HG03565 (cell line): ENCODE measurements around the gene ARHGAP8.
"Not testable (repeated sequence)": the region's sequence is repeated elsewhere in the genome, so short reads cannot be mapped to it uniquely, and the experiment has no call there.

ENCODE experiments used
- ATAC-seq: cut with Tn5 transposase; IDR thresholded peaks from one replicate; pipeline ENCODE4 v1.9.1; 2021; ENCODE audit warnings: mild to moderate bottlenecking, moderate library complexity; ENCODE audit not compliant: unreplicated experiment

Gene ARHGAP8

DNA sequence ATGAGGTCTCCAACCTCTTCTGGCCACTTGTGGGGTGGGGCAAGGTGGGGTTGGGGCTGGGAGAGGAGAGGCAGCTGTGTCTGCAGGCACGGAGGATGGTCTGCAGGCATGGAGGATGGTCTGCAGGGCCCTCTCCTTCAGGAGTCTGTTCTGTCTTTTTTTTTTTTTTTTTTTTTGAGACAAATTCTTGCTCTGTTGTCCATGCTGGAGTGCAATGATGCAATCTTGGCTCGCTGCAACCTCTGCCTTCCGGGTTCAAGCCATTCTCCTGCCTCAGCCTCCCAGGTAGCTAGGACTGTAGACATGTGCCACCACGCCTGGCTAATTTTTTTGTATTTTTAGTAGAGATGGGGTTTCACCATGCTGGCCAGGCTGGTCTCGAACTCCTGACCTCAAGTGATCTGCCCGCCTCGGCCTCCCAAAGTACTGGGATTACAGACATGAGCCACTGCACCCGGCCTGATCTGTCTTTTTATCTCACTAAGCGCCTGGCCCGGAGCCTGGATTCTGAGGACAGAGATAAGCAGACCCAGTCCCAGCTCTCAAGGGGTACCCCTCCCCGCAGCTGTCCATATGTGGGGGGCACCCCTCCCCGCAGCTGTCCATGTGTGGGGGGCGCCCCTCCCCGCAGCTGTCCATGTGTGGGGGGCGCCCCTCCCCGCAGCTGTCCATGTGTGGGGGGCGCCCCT is 47.7 kb downstream of the ARHGAP8 start:
- ATAC-seq: not testable (repeated sequence)

DNA sequence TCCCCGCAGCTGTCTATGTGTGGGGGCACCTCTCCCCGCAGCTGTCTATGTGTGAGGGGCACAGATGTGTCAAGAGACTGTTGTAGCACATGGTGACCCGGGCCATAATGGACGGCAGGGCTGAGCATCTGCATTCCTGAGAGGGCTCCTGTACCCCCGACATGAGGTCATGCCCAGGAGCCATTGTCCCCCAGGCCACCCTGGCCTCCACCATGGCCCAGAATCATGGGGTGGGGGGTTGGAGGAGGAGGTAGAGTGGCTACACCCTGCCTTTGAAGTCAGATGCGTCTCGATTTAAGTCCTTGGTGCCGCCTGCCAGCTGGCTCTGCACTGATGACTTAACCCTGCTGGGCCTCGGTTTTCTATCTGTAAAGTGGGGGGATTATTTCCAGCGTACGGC is 49.1 kb downstream of the ARHGAP8 start:
- no peak for ATAC-seq

DNA sequence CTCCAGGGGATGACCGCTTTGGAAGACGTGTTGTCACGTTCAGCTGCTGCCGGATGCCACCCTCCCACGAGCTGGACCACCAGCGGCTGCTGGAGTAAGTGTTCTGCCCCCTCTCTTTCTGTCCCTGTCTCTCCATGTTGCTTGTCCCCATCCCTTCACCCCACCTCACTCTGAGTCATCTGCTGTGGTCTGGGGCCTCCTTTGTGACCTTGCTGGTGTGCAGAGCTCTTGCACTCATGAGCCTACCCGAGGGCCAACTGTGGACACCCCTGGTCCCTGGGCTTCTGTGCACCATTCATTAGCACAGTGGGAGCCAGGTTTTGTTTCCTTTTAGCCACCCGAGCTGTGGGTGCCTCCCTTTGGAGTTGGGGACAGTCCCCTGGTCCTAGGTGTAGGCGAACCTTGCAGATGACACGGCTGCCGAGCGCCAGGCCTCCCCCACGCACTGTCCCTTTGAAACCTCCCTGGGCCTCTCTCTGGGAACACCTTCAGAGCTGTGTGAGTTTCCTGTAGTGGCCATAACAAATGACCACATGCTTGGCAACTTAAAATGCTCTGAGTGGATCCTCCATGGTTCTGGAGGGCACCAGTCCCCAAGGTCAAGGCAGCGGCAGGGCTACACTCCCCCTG is 49.8 kb downstream of the ARHGAP8 start:
- no peak for ATAC-seq

DNA sequence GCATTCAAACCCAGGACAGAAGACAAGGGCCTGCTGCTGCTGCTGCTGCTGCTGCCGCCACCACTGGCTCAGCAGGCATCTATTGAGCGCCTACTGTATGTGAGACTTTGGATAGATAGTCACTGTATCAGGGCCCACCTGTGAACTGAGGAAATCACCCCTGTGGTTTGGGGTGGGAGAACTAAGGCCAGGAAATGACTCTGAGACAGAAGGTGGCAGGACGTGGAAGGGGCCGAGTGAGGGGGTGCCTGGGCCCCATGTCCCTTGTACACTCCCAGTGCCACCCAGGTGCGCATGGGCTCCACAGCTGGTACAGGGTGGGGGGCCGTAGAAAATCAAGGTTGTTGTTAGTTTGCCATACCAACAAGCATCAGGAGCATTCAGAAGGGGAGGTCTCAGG is 50.6 kb downstream of the ARHGAP8 start:
- no peak for ATAC-seq

DNA sequence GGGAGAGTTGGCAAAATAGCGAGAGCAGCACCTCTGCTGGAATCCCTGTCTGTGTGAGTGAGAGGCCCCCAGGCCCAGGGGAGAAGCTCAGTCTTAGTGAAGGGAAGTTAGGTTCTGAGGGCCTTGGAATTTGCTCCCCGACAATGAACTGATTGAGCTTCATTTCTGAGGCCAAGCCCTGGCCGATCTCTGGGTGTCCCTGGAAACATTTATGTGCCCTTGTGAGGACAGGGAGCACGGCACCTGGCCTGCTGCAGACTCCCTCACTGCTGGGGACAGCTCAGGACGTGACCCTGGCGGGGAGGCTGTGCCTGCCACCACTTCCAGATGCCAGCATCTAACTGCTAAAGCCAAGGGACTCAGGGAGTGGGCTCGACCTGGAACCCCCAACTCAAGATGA is 52.0 kb downstream of the ARHGAP8 start:
- ATAC-seq: no peak

DNA sequence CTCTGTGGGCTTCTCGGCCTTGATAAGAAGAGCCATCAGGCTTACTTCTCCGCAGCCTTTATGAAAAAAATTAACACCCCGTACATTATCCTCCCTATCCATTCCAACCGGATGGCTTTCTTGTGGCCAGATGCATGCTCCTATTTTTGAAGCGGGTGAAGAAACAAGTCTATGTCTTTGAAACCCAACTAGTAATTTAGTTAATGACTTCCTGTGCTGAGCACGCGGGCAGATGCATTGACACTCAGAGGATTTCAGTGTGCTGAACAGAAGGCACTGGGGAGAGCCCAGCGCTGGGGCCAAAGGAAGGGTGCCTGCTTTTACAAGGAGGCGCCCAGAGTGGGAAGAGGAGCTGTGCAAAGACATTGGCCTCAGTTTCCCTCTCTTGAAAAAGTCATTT is 53.3 kb downstream of the ARHGAP8 start:
- no peak for ATAC-seq

DNA sequence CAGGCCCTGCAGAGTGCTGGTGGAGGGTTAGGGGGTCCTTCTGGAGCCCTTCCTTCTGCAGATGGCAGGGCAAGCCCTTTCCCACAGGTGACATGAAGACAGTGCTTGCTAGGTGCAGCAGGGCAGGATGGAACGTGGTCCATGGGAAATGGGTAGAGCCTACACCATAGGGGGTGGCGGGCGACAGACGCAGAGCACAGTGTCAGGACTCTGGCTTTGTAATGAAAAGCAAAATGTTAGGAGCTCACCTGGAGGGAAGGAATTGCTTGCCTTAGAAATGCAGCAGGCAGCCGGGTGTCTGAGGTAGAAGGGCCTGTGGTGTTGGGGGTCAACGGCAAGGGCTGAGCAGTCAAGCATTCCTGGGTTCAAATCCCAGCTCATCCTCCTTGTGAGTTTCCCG is 54.9 kb downstream of the ARHGAP8 start:
- ATAC-seq: no peak

DNA sequence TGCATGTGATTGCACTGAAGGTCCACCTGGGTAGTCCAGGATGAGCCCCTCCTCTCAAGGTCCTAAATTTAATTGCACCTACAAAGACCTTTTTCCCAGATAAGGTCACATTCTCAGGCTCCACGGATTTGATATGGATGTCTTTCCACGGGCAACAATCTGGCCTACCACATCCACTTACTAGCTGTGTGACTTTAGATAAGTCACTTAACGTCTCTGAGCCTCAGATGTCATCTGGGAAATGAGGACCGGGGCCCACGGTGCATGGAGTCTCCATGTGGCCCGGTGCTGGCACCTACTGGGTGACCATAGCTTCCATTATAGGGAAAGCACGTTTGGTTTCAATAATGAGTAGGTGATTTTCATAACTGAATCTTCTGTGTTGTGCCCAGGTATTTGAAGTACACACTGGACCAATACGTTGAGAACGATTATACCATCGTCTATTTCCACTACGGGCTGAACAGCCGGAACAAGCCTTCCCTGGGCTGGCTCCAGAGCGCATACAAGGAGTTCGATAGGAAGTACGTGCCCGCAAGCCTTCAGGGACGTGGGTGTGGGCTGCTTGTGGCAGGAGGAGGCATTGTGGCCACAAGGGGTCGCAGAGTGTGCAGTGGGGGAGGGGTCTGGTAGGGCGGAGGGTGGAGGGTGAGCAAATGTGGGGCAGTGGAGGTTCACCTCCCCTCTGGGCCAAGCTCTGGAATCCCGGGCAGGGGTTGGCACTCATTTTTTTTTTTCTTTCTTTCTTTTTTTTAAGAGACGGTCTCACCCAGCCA is 55.7 kb downstream of the ARHGAP8 start:
- no peak for ATAC-seq

DNA sequence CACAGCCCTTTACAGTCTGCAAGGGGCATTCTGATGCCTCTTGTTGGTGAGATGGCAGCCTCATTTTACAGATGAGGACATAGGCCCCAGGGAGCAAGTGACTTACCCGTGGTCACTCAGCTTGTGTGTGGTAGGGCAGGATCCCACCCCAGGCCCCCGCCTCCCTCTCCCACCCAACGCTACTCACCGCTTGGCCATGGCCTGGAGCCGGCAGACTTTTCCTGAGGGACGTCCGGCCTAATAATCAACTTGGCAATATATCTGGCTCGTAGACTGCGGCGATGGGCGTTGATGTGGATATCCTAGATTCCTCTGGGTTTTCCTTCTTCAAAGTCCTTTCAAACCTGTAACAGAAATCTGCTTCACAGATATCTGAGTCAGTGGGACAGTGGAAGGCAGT is 57.1 kb downstream of the ARHGAP8 start:
- ATAC-seq: no peak

DNA sequence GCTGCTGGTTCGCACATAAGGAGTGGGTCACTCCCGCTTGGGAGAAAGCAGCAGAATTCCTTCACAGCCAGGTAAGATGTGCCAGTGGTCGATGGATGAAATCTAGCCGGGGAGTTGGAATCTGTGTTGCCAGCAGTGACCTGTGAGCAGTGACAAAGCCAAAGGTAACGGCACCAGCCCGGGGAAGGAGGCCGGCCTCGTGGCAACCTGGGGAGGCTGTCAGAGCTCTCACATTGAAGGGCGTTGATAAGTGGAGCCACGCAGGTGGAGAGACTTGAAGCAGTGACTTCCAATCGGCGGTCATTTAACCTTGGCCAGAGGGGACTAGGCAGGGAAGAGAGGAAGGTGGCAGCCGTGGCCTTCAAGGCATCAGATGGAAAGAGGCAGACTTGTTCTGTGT is 58.8 kb downstream of the ARHGAP8 start:
- ATAC-seq: no peak

DNA sequence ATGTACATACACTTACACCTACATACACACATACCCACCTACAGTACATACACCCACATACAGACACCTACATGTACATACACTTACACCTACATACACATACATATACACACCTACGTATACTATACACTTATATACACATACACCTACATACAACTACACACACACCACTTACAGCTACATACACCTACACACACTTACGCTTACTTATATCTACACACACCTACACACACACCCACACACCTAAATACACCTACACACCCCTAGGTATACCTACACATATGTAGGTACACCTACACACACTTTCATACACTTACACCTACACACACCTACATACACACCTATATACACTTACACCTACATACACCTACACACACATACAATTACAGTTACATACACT is 61.0 kb downstream of the ARHGAP8 start:
- ATAC-seq: no peak

DNA sequence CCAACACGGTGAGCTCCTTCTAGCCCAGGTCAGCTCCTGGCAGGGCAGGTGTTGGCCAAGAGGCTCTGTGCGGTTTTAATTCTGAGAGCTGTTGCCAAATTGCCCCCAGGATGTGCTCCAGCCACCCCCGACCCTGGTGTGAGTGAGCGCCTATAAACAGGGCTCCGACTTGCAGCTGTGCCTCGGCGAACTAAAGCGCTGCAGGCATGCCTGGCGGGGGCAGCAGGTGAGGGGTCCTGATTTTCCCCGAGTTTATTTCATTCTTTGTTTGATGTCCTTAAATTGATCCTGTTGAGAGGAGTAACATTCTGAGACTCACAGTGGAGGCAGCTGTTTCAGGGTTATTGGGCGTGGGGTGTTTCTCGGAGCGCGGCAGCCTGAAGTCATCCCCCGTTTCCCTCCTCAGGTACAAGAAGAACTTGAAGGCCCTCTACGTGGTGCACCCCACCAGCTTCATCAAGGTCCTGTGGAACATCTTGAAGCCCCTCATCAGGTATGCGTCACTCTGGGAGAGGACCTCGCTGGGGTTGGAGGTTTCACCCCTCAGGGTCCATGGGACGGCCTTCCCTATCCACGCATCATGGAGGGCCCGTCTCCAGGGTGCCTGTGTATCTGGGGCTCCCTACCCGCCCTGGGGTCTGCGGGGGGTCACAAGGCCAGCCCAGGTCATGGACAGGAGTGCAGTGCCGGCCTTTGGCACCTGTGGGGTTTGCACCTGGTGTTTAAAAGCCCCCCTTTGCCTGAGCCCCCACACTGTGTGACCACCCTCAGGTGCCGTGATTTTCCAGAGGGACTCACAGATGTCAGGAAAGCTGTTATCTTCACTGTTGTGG is 62.1 kb downstream of the ARHGAP8 start:
- no peak for ATAC-seq

DNA sequence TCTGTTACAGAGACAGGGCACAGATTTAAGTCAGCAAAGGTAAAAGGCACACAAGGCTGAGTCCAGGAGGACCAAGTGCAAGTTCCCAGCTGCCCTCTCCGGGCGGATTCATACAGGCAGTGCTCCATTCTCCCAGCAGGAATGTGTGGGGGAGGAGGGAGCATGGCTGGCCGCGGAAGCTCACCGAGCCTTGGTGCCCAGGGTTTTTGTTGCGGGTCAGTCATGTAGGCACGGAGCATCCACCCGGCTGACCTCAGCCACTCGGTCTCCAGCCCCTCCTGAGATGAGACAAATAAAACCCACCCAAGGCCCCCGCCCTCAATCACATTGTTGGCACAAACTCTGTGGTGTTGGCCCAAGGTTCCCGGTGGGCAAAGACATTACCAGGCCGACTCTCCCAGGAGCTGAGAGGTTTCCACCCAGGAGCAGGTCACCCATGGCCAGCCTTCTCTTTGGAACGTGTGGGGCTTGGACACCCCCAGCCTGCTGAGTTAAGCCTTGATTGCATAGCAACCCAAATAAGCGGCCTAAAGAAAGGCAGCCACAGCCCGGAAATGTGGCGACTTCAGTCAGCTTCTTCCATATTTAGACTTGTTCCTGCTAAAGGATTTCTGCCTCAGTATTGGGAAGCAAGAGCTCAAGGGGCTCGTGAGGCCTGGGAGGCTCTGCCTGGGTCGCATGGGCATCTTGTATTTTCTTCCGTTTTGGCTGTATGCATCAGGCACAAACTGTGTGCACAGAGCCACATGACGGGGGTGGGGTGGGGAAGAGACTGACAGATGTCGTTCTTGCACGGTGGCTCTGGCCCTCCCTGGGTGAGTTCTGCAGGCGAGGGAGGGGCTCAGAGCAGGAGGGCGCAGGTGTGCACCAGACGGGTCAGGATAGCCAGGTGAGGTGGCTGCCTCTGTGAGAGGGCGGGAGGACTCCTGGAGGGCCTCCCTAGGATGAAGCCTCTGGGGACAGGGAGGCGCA is 63.0 kb downstream of the ARHGAP8 start:
- no peak for ATAC-seq

DNA sequence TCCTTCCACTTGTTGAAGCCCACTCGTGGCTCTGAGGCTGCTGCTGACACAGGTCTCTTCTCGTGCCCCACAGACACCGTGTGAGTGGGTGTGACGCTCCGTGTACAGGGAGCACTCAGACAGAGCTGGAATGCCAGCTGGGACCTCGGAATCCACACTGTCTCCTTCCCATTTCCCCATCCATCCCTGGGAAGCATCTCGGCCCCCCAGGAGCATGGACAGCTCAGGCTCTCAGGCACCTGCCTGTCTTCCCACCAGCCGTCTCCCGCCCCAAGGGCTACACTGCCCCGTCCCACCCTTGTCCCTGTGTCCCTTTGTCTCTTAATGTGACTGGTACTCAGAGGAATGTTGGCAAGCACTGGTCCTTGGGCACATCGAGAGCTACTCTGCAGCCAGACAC is 63.8 kb downstream of the ARHGAP8 start:
- ATAC-seq: no peak

DNA sequence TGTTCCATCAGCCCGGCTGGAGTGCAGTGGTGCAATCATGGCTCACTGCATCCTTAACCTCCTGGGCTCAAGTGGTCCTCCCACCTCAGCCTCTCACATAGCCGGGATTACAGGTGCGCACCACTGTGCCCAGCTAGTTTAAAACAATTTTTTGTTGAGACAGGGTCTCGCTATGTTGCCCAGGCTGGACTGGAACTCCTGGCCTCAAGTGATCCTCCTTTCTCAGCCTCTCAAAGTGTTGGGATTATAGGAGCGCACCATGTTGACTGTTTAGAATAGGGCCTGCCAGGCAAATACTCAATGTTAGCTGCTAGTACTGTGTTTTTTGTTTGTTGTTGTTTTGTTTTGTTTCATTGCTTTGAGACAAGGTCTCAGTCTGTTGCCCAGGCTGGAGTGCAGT is 66.4 kb downstream of the ARHGAP8 start:
- ATAC-seq: no peak

DNA sequence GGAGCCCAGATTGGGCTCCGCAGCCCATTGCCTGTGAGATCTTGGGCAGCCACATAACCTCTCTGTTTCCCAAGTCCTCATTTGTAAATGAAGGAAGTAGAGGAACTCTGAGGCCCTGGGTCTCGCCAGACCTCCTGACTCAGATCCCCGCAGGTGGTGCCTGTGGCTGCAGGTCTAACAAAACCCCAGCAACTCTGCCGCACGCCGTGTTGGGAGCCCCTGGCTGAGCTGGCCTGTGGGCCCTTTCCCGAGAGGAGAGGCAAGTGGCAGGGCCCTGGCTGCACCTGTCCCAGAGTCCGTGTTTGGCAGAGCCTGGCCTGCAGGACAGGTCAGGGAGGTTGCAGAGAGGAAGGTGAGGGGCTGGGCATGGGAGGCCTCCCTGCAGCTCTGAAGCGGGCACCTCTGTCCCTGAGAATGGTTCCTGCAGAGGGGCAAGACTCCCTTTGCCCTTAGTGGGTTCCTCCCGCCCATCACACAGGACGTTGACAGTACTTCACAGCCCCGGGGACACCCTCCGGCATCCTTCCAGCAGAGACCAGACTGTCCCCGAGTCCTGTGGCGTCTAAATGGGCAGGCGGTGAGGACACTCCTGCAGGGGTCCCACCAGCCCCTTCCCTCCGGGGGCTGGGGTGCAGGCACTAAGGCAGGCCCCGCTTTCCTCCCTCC is 67.7 kb downstream of the ARHGAP8 start:
- ATAC-seq: no peak

DNA sequence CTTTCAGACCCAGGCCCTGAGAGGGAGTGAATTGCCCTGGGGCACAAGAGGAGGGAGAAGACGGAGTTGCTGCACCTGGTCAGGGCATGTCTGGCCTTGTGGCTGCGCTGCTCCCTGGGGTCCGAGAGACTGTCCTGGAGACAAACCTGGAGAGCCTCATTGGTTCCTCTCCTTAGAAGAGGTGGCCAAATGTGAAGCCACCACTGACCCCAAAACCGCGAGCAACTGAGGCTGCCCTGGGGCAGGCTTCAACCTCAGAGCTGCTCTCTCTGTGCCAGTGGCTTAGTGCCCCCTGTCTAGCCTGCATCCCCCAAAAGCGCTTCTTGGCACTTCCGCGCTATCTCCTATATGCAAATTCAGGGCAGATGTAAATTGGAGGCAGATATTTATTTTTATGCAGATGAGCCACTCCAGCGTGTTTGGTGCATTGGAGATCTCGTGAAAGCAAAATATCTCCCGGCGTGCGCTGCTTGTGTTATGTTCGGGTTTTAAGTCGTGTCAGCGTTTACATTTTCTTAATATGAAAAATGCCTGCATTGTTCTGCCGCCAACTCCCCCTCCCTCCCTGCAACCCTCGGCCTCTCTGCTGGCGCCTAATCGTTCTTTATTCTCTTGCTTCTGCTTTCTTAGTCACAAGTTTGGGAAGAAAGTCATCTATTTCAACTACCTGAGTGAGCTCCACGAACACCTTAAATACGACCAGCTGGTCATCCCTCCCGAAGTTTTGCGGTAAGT is 69.5 kb downstream of the ARHGAP8 start:
- no peak for ATAC-seq

DNA sequence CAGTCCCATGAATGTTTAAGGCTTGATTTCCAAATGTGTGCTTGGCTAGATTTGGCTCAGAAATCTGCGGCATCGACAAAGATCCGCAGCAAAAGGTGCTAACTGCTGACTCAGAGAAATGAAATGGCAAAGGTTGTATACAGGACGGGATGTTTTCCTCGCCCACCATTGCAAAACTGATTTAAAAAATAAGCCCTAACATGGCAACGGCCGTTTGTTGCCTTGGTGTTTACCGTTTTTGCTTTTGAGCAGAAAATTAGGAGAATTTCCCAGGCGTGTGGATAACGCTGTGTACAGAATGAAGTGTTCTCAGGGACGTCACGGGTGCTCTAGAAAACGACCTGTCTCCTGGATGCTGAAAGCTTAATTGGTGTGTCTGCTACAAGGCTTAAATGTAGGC is 70.2 kb downstream of the ARHGAP8 start:
- ATAC-seq: no peak

DNA sequence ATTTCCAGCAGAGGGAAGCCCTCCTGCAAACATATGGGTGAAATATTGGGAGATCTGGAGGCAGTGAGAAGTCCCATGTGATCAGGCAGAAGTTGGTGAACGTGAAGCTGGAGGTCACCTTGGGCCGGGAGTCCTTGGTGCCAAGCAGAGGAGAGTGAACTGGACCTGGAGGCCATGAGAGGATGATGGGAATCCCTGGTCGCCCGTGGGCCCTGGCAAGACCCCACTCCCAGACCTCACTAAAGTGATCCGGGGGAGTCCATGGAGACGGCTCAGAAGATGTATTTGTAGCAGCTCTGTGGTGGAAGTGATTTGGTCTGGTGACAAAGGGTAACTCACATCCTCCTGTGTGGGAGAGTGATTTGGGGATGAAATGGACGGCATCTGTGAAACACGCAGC is 71.0 kb downstream of the ARHGAP8 start:
- ATAC-seq: no peak
